ENCODE measurements around the gene TNFRSF6B. TPM values are rescaled to one million over a fixed set of nuclear protein-coding genes. Genes with fewer than 3 reads are reported as not detected.

TNFRSF6B gene
- total and polyA plus RNA-seq, 2 donors (not counting 1 experiment from before 2014, with no cell fraction given): 3.8 to 35.2 TPM

DNA sequence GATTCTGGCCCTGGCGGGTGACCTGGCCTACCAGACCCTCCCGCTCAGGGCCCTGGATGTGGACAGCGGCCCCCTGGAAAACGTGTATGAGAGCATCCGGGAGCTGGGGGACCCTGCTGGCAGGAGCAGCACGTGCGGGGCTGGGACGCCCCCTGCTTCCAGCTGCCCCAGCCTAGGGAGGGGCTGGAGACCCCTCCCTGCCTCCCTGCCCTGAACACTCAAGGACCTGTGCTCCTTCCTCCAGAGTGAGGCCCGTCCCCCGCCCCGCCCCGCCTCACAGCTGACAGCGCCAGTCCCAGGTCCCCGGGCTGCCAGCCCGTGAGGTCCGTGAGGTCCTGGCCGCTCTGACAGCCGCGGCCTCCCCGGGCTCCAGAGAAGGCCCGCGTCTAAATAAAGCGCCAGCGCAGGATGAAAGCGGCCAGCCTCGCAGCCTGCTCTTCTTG is 42.3 kb downstream of the TNFRSF6B start:
- no peaks in the 10 kb centered on the region for H4K20me1 ChIP-seq (ENCODE audit: control insufficient read depth, extremely low read depth, insufficient read depth, low read length)
- peak; percentile 16 to 28 for DNase-seq (ENCODE audit: low read depth in 2 of 2)
- no peak overlapping the region for H3K4me2 ChIP-seq (ENCODE audit: extremely low read depth, insufficient read depth, low read length)
- peaks cover 28% of the 10 kb centered on the region for H3K36me3 ChIP-seq (ENCODE audit: control insufficient read depth, insufficient read depth, low read length)
- no peak overlapping the region for H3K9ac ChIP-seq (ENCODE audit: insufficient read depth, low read length)
- TF ChIP-seq, protein P1, sequence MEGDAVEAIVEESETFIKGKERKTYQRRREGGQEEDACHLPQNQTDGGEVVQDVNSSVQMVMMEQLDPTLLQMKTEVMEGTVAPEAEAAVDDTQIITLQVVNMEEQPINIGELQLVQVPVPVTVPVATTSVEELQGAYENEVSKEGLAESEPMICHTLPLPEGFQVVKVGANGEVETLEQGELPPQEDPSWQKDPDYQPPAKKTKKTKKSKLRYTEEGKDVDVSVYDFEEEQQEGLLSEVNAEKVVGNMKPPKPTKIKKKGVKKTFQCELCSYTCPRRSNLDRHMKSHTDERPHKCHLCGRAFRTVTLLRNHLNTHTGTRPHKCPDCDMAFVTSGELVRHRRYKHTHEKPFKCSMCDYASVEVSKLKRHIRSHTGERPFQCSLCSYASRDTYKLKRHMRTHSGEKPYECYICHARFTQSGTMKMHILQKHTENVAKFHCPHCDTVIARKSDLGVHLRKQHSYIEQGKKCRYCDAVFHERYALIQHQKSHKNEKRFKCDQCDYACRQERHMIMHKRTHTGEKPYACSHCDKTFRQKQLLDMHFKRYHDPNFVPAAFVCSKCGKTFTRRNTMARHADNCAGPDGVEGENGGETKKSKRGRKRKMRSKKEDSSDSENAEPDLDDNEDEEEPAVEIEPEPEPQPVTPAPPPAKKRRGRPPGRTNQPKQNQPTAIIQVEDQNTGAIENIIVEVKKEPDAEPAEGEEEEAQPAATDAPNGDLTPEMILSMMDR (conservative IDR thresholded peaks at IDR 0.05 in 1 of 2, IDR thresholded peaks at IDR 0.05 in 1 of 2; ENCODE audit: low read depth in 1 of 2, low read length in 2 of 2): no peak
- no peak for TF ChIP-seq EZH2 (IDR thresholded peaks at IDR 0.05; ENCODE audit: low read length, missing control alignments)
- H3K79me2 ChIP-seq (ENCODE audit: control insufficient read depth, insufficient read depth, low read length): peaks cover 4% of the 10 kb centered on the region
- H3K27ac ChIP-seq (ENCODE audit: insufficient read depth, low read length): no peak overlapping the region
- no peak overlapping the region for H2AFZ ChIP-seq (ENCODE audit: low read length)
- H3K4me1 ChIP-seq (ENCODE audit: control insufficient read depth, extremely low read depth, insufficient read depth, low read length): peaks cover 8% of the 10 kb centered on the region
- no peaks in the 10 kb centered on the region for H3K9me3 ChIP-seq (ENCODE audit: control insufficient read depth, insufficient read depth, low read depth, low read length)
- peak overlapping the region in 1 of 4 experiments; percentile 46 for H3K4me3 ChIP-seq (replicated peaks in 1 of 4; ENCODE audit: control extremely low read depth in 1 of 4, insufficient read depth in 1 of 4, low read depth in 3 of 4, low read length in 4 of 4)
- H3K27me3 ChIP-seq (ENCODE audit: control insufficient read depth, insufficient read depth, low read length): no peaks in the 10 kb centered on the region

DNA sequence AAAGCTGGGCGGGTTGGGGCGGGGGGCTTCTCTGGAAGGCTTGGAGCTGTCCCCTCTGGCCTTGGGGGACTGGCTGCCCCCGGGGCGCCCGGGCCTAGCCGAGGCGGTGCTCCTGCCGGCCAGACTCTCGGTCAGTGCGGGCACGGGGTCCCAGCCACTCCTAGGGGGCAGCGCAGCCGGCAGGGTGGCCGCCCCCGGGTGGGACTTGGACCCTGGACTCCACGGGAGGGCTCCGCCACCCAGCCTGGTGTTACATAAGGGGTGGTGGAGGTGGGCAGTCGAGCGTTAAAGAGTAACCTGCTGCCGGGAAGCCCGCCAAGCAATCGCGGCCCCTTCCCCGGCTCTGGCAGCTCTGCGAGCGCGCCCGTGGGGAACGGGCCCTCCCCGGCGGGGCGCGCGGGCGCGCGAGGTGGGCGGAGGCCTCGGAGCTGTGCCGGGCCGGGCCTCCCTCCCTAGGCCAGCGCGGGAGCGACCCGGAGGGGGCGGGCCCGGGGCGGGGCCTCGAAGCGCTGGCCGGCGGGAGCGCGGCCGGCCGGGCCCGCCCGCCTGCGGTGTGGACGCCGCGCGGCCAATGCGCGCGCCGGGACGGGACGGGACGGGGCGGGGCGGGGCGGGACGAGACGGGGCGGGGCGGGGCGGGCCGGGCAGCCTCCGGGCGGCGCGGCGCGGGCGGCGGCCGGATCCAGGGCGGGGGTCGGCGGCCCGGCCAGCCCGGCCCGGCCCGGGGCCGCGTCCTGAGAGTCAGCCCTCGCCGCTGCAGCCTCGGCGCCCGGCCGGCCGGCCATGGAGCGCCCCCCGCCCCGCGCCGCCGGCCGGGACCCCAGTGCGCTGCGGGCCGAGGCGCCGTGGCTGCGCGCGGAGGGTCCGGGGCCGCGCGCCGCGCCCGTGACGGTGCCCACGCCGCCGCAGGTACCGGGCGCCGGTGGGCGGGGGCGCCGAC is 42.9 kb downstream of the TNFRSF6B start, which contains the start of gene SLC2A4RG:
SLC2A4RG (plus strand) TSS at position 647 of the 940 bp plus-strand sequence; CDS start at position 784, 137 bp downstream.
- Histone ChIP-seq H3K4me1 (ENCODE audit: control insufficient read depth, extremely low read depth, insufficient read depth, low read length) (peaks cover 8% of the 10 kb centered on the region), H3K4me2 (ENCODE audit: extremely low read depth, insufficient read depth, low read length) (peak within 1 kb of the TSS; percentile 90), H3K9me3 (ENCODE audit: control insufficient read depth, insufficient read depth, low read depth, low read length) (no peaks in the 10 kb centered on the region), H3K4me3 (replicated peaks in 1 of 4; ENCODE audit: control extremely low read depth in 1 of 4, insufficient read depth in 1 of 4, low read depth in 3 of 4, low read length in 4 of 4) (peak within 1 kb of the TSS; percentile 65 to 74 (median 68)), H3K9ac (ENCODE audit: insufficient read depth, low read length) (peak within 1 kb of the TSS; percentile 75), H2AFZ (ENCODE audit: low read length) (no peak within 1 kb of the TSS), H3K36me3 (ENCODE audit: control insufficient read depth, insufficient read depth, low read length) (peaks cover 22% of the 10 kb centered on the region), H3K27ac (ENCODE audit: insufficient read depth, low read length) (peak within 1 kb of the TSS; percentile 72), H3K79me2 (ENCODE audit: control insufficient read depth, insufficient read depth, low read length) (peaks cover 4% of the 10 kb centered on the region), H3K27me3 (ENCODE audit: control insufficient read depth, insufficient read depth, low read length) (no peaks in the 10 kb centered on the region), H4K20me1 (ENCODE audit: control insufficient read depth, extremely low read depth, insufficient read depth, low read length) (no peaks in the 10 kb centered on the region)
- peak; percentile 63 to 72 for DNase-seq (ENCODE audit: low read depth in 2 of 2)
- TF ChIP-seq EZH2 (IDR thresholded peaks at IDR 0.05; ENCODE audit: low read length, missing control alignments): no peak
- TF ChIP-seq, protein P1 (conservative IDR thresholded peaks at IDR 0.05 in 1 of 2, IDR thresholded peaks at IDR 0.05 in 1 of 2; ENCODE audit: low read depth in 1 of 2, low read length in 2 of 2): no peak

DNA sequence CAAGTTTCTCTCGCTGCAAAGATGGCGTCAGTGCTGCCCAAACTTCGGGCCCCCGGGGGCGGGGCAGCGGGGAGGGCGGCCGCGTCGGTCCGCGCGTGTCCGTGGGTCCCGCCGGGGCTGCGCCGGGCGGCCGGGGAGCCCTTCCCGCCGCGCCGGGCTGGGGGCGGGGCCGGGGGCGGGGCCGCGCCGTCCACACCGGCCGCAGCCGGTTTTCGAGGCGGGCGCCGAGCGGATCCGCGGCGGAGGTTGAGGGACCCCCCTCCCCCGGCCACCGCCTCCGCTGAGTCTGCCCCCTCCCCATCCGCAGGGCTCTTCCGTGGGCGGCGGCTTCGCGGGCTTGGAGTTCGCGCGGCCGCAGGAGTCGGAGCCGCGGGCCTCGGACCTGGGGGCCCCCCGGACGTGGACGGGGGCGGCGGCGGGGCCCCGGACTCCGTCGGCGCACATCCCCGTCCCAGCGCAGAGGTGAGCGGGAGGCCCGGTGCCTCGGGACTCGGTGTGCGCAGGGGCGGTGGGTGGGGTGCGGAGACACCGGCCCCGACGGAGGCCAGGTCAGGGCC is 43.7 kb downstream of the TNFRSF6B start:
- peak overlapping the region; percentile 72 for H3K27ac ChIP-seq (ENCODE audit: insufficient read depth, low read length)
- peak overlapping the region; percentile 75 for H3K9ac ChIP-seq (ENCODE audit: insufficient read depth, low read length)
- H2AFZ ChIP-seq (ENCODE audit: low read length): no peak overlapping the region
- peak; percentile 25 to 37 for DNase-seq (ENCODE audit: low read depth in 2 of 2)
- peaks cover 8% of the 10 kb centered on the region for H3K4me1 ChIP-seq (ENCODE audit: control insufficient read depth, extremely low read depth, insufficient read depth, low read length)
- H3K4me3 ChIP-seq (replicated peaks in 1 of 4; ENCODE audit: control extremely low read depth in 1 of 4, insufficient read depth in 1 of 4, low read depth in 3 of 4, low read length in 4 of 4): peak overlapping the region; percentile 65 to 74 (median 68)
- no peaks in the 10 kb centered on the region for H3K27me3 ChIP-seq (ENCODE audit: control insufficient read depth, insufficient read depth, low read length)
- no peaks in the 10 kb centered on the region for H4K20me1 ChIP-seq (ENCODE audit: control insufficient read depth, extremely low read depth, insufficient read depth, low read length)
- TF ChIP-seq, protein P1 (conservative IDR thresholded peaks at IDR 0.05 in 1 of 2, IDR thresholded peaks at IDR 0.05 in 1 of 2; ENCODE audit: low read depth in 1 of 2, low read length in 2 of 2): no peak
- TF ChIP-seq EZH2 (IDR thresholded peaks at IDR 0.05; ENCODE audit: low read length, missing control alignments): no peak
- peaks cover 22% of the 10 kb centered on the region for H3K36me3 ChIP-seq (ENCODE audit: control insufficient read depth, insufficient read depth, low read length)
- H3K79me2 ChIP-seq (ENCODE audit: control insufficient read depth, insufficient read depth, low read length): peaks cover 4% of the 10 kb centered on the region
- peak overlapping the region; percentile 90 for H3K4me2 ChIP-seq (ENCODE audit: extremely low read depth, insufficient read depth, low read length)
- H3K9me3 ChIP-seq (ENCODE audit: control insufficient read depth, insufficient read depth, low read depth, low read length): no peaks in the 10 kb centered on the region

Measured in fibroblast of lung (primary cell).